ENCODE data around the gene SAP130.

GRCh38 chr2:127891811-127892210 lies 136.0 kb downstream of the SAP130 start:
- TF ChIP-seq CTCF (IDR thresholded peaks at IDR 0.05), result no peak
- no peak for TF ChIP-seq POLR2A (IDR thresholded peaks at IDR 0.05)
- TF ChIP-seq POLR2AphosphoS5 (IDR thresholded peaks at IDR 0.05), result no peak

All from prostate gland (tissue), 2 donors.